AG20443 (cell line): ENCODE data around the gene TSHZ2.

ENCODE experiments used
- DNase-seq: peaks from one replicate; pipeline ENCODE4 v3.0.0; 2012; ENCODE audit warnings: low spot score, mixed read lengths

The TSHZ2 gene

GRCh38 chr20:53064935-53065334 is 92.8 kb downstream of the TSHZ2 start:
- no peak for DNase-seq

GRCh38 chr20:53068241-53068640 is 96.1 kb downstream of the TSHZ2 start:
- DNase-seq = no peak

GRCh38 chr20:53069132-53069531 is 97.0 kb downstream of the TSHZ2 start:
- no peak for DNase-seq

GRCh38 chr20:53070224-53070623 is 98.1 kb downstream of the TSHZ2 start:
- no peak for DNase-seq

GRCh38 chr20:53070706-53071392 is 98.7 kb downstream of the TSHZ2 start:
- peak; percentile 25 for DNase-seq

GRCh38 chr20:53071833-53072232 is 99.7 kb downstream of the TSHZ2 start:
- DNase-seq = no peak

- DNase-seq = no peak
Observed at GRCh38 chr20:53072923-53073579, 100.9 kb downstream of the TSHZ2 start.

- no peak for DNase-seq
Observed at GRCh38 chr20:53073636-53074415, 101.7 kb downstream of the TSHZ2 start.

GRCh38 chr20:53074811-53075314 is 102.7 kb downstream of the TSHZ2 start:
- DNase-seq = peak; percentile 61

GRCh38 chr20:53076668-53077067 is 104.5 kb downstream of the TSHZ2 start:
- no peak for DNase-seq

GRCh38 chr20:53077373-53078205 is 105.4 kb downstream of the TSHZ2 start:
- DNase-seq = peak; percentile 54

- no peak for DNase-seq
Observed at GRCh38 chr20:53078761-53079160, 106.6 kb downstream of the TSHZ2 start.

GRCh38 chr20:53079261-53079691 is 107.1 kb downstream of the TSHZ2 start:
- no peak for DNase-seq

GRCh38 chr20:53079828-53080686 is 107.9 kb downstream of the TSHZ2 start:
- DNase-seq = no peak

GRCh38 chr20:53080687-53080962 is 108.5 kb downstream of the TSHZ2 start:
- DNase-seq = no peak

GRCh38 chr20:53080969-53081871 is 109.1 kb downstream of the TSHZ2 start:
- no peak for DNase-seq

- DNase-seq = no peak
Observed at GRCh38 chr20:53081916-53082863, 110.0 kb downstream of the TSHZ2 start.

- no peak for DNase-seq
Observed at GRCh38 chr20:53083411-53083810, 111.3 kb downstream of the TSHZ2 start.
